ENCODE data around the gene MRPL58.

Gene MRPL58

DNA sequence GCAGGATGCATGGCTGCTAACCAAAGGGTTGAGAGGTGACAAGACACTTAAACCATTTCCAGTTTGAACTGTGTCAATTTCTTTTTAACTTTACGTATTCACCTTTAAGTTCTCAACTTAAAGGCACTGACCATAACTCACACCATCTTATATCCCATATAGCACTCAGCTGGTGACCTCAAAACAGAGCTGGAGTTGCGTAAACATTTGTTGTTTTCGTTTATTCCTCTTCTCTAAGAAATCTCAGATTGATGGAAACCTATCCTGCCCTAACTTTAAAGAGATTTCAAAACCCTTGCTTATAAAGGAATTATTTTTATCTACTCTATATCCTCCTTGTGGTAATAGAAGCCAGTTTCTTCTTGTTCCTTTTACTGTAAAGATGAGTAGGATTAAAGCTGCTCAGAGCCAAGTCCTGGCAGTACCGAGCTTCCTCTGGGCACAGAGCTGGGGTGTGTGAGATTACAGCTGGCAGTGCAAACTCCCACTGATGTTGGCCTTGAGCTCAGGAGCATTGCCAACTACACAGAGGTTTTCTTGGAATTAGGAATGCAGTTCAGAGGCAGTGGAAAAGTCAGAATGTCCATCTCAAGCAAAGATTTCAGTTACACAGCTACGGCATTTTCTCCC lies 35.9 kb downstream of the MRPL58 start:
- DNase-seq: no peak

DNA sequence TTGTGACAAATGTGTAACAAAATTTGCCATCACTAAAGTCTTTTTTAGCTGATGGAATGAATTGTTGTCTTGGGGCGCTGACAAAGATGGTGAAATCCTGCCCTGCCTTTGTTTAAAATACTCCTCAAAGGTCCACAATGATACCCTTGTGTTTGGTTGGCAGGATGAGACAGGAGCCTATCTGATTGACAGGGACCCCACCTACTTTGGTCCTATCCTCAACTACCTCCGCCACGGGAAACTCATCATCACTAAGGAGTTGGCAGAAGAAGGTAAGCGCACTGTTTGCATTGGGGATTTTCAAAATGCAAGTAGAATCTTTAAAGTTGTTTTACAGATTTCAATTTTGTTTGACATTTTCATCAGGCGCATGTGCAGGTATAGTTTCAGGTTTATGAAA lies 36.6 kb downstream of the MRPL58 start:
- no peak for DNase-seq

DNA sequence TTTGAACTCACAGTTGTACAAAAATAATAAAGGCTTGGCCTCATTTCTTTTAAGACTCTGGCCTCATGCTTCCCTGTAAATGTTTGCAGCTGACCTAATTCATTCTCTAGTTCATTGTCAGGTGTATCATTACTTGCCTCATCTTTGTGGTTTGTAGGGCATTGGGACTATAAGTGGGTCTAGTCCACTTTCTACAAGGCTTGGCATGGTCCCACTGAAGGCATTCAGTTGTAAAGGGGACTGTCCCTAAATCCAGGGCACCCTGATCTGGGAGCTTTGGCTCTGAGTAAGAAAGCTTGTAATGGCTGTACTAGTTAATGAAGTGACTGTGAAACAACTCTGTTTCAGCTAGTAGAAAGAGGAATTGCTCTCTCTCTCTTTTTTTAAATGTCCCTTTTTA lies 37.2 kb downstream of the MRPL58 start:
- no peak for DNase-seq

DNA sequence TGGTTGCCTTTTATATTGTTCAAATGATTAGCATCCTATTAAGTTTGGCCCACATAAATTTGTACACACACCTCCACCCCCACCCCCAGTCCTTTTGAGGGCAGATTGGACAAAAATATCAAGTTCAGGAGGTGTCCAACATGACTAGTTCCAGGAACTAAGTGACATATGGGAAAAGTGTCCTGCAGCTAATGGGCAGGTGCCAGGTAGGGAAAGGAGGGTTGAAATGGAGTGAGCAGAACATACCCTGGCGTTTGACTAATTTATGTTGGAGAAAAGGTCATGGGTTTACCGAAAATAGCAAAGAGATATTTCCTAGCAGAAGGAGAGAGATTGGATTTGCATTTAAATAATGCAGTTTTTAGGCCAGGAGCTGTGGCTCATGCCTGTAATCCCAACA lies 39.5 kb downstream of the MRPL58 start:
- DNase-seq: no peak

DNA sequence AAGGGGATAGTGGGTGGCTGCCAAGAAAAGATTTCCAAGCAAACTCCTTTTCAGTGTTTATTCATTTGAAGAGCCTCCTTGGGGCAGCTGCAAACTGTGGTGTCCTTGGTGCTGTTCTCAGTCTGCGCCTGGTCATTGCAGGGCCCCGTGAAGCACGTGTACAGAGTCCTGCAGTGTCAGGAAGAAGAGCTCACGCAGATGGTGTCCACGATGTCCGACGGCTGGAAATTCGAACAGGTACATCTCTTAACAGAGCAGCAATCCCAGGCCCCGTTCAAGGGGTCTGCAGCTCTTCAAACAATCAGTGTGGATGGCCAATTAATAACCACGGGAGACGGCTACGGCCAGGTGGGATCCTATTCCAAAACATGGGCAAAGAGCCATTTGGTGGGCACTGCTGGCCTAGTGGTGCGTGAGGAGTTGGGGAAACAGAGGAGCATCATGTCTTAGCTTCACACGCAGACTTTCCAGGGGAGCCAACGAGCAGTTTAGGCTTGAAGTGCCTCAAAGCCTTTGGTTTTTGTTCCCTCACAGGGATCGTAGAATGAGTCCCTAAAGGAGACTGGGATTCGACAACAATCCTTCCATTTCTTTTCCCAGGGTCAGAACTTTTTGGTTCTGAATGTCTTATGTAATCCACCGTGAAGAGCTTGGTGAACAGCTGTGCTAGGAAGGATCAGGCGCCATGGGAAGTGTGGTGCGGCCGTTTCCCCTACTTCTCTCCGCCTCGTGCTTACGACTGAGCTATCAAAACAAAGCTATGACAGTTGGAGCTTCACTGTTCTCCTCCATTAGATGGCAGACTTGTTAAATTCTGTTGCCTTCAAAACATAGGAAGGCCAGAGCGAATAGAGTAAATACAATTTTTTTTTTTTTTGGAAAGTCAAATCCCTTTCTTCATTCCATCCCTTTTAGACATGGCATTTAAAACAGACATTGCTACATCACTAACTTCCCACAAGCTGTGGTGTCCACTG lies 47.2 kb downstream of the MRPL58 start:
- no peak for DNase-seq

DNA sequence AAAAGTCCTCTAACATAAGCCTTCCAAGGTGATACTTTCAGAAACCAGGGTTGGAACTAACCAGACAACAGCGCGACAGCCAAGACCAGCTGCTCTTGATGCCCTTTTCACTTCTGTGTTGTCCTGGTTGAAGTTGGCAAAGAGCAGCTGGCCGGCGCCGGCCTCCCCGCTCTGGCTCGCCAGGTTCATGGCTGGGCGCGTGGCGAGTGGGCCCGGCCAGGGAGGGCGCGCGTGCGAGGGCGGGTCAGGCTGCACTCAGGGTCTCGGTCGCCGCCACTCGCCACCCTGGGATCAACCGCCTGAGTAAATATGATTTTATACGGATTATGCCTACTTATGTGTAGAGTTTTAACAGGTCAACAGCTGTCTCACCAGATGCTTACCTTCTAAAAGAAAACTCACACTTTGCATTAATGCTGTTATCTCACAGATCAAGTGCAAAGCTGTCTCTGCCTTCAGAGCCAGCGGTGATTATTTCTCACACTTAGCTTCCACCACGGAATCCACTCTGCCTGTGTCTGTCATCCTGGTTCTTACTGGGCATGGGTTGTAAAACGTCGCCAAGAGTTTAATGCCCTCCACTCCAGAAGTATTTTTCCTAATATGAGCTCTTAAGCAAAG lies 48.1 kb downstream of the MRPL58 start:
- no peak for DNase-seq

DNA sequence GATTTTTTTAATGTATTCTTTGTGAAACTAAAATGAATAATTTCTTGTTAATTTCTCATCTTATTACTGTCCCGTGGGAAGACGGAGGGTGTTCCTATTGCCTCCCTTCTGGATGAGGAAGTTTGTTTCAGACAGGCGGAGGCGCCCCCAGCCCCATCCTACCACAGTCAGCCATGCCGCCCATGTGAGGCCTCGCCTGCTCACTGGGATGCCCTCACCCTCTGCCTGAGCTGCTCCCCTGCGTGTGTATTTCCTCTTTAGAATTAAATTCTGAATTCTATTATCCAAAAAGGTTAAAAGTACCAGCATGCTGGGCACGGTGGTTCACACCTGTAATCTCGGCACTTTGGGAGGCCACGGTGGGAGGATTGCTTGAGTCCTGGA lies 48.6 kb downstream of the MRPL58 start:
- no peak for DNase-seq

DNA sequence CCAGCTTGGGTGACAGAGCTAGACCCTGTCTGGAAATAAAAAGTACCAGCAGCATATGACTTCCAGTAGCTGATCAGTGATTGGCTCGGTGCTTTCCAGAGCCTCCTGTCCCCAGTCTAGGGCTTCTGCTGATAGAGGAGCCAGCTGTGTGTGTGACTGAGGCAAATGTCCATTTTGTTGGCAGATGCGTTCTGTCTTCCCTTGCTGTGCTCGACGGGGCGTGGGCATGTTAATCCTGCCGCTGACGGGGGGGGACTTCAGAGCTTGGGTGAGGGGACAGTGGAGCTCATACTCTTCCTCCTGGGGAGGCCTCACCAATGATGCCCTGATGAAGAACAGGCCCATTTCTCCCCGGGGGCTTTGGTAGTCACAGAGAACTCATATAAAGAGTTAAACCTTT lies 49.1 kb downstream of the MRPL58 start:
- DNase-seq: no peak

DNA sequence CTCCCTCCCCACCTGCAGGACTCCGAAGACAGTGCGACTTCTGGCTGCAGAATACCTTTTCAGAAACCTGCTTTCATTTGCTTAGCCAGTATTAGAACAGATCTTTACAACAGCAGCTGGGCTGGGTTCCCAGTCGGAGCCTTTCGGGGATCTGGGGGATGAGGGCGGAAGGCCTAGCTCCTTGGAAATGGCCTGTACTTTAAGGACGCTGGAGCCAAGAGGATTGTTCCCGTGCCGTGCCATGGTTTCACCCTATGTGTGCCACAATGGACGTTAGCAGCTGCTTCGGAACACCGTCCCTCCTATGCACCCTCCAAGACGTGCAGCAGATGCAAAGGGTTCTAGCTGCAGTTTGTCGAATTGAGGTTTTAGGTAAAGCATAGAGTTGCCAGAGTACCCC lies 50.7 kb downstream of the MRPL58 start:
- no peak for DNase-seq

DNA sequence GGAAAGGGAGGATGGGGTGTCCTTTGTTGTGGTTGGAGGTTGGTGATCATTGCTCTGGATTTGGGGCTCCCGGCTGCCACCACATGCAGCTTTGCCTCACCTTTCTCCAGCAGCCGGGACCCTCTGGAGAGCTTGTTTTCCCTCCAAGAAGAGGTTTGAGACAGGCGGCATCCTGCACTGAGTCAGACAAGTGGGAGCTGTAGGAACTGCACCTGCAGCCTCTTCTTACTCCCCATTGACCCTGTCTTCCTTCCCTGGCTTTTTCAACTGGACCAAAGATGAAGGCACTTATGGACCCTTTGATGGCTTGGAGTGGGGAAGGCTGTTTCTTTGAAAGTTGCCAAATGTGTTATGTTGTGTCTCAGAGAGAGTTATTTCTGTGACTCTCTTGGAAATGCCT lies 51.2 kb downstream of the MRPL58 start:
- no peak for DNase-seq

DNA sequence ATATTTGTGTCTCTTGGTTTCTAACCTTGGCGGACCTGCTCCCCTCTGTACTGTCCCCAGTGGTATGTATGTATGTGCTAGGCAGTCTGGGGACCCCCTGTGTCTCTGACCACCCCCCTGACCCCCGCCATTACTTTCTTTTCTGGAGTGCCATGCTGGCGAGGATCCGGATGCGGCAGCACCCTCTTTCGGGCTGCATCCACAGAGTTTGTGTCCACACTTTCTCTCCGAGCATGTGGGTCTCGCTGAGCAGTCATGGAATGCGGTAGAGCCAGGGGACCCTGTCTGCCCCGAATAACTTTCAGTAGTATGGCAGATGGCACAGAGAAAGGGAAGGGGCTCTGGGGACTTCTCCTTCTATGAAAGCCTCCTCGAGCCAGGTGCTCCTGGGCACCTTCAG lies 51.6 kb downstream of the MRPL58 start:
- DNase-seq: no peak

DNA sequence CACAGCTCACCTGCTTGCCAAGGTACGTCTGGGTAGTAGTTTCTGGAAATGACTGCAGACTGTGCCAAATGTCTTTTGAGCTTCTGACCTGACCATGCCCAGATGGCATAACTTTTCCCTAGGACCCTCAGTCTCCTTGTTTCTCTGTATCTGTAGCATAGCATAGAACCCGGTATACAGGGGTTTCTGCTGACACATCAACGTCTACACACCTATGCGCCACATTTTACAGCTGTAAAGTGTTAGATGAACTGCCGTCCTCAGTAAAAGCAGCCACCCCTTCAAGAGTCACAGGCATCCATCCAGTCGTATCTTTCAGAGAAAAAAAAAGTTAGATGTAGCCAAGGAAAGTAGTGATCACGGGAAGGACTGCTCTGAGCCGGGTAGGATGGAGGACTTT lies 52.0 kb downstream of the MRPL58 start:
- DNase-seq: no peak

DNA sequence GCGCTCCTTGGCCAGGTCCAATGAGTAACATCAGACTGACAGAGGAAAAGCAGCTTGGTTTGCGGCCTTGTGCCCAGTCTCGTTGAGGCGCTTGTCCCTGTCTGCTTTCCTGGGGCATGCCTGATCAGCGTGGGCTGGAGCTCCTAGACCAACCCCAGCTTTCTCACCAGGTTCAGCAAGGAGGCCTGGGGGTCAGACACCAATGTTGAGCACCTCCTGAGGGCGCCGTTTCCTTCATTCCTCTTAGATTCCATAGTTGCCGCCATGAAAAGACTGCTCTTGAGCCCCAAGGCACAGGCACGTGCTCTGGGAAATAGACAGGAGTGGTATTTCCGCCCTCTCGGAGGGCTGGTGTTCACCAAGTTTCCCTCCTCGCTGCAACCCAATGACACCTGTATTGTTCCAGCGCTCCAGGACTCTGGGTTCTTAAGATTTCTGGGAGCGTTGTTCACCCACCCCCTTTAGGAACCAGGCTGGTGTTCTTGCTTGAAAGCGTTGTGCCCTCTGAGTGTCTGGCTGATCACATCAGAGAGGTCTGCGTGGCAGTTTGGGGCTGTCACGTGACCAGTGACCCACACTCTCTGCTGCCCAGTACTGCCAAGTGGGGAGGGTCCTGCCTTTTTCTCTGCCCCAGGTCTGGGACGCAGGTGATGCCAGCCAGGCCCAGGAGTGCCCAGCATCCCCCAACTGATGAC lies 52.5 kb downstream of the MRPL58 start:
- no peak for DNase-seq

DNA sequence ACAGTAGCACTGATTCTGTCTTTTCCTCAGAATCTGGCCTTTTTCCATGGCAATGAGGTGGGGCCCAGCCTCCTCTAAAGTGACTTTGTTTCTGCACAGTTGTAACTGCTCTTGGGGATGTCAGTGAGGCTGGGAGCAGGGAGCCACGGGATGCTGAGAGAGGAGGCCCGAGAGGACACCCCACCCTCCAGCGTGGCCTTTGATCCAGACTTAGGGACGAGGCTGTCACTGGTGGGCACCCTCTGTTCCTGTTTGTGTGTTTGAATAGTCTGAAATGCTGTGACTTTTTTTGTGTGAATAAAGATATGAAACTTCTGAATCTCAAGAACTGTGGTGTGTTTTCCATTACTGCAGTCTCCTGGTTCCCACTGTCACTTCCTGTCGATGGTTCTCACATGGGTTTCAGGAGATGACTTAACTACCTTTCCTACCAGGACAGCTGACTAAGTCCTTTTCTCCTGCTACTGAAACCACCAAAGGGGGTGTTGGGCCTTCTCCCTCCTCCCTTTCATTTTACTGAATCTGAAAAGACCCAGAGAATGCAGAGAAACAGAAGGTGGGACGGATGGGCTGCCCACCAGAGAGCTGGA lies 53.2 kb downstream of the MRPL58 start:
- no peak for DNase-seq

DNA sequence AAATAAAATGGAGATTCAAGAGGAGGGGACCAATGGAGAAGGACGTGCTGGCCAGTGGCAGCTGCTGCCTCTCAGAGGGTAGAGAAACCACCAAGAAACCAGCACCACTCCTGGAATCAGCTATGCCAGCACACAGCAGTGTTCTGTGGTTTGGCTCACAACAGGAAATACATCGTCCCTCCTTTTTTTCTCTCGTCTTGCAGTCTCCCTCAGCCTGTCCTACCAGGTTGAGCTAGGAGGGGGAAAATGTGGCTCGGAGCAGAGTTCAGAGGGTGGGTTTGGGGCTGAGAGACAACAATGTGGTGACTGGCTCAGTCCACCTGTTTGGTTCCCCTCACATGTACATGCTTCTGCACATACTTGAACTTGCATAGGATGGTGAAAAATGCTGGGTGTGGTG lies 55.4 kb downstream of the MRPL58 start:
- no peak for DNase-seq

DNA sequence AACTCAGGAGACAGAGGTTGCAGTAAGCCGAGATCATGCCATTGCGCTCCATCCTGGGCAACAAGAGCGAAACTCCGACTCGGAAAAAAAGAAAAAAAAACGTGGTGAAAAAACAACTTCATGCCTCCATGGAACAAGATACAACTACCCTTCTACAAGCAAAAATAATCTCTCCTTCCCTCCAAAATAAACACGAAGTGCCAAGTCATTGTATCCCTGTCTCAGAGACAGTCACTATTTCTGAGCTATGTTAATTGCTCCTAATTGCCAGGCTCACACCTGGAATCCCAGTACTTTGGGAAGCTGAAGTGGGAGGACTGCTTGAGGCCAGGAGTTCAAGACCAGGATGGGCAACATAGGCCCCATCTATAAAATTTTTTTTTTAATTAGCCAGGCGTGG lies 56.3 kb downstream of the MRPL58 start:
- no peak for DNase-seq

DNA sequence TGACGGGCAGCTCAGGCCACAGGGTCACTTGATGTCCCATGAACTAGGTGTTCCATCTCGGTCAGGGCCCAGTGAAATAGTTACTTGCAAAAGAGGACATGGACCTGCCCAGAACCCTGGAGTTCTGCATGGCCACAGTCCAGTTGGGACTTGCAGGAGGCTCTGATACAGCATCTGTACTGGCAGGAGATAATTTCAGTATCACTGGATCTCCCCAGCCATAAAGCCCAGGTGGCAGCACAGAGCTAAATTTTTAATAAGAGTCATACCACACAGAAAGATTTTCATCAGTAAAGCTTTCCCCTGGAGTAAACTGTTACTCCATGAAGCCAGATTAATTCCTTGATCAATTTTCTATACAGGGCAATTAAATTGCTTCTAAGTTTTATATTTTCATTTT lies 57.3 kb downstream of the MRPL58 start:
- no peak for DNase-seq

Measured in NCI-H1092 treated with DMSO at 0.1 percent for 48 hours (cell line).